Measurements from ENCODE around the gene ITGA11. TPM values are rescaled to one million over a fixed set of nuclear protein-coding genes. Genes with fewer than 3 reads are reported as not detected.

The ITGA11 gene
- total and polyA plus RNA-seq, 2 of the 4 experiments (the other 2 are of a cell fraction) = 4.1 to 6.6 TPM

- peaks cover 8% of the 10 kb centered on the region for H3K27me3 ChIP-seq (ENCODE audit: control insufficient read depth, insufficient read depth, low read length)
- peak overlapping the region in 1 of 2 experiments; percentile 44; a peak in 1 of 4 replicates for H4K8ac ChIP-seq (ENCODE audit: low read depth in 2 of 2, low read length in 2 of 2)
- no peak overlapping the region for H3K27ac ChIP-seq (ENCODE audit: insufficient read depth, low read length)
- H3K18ac ChIP-seq (ENCODE audit: low read depth, low read length) = peak overlapping the region; percentile 6; the same call in 1 of the 2 replicates
- peak overlapping the region; percentile 3; the same call in 1 of the 3 replicates for H2BK15ac ChIP-seq (ENCODE audit: low read depth, low read length)
- H2AK5ac ChIP-seq (ENCODE audit: low read depth, low read length) = peak overlapping the region; percentile 31; the same call in 1 of the 2 replicates
- H3K79me1 ChIP-seq (ENCODE audit: low read depth in 1 of 2, low read length in 2 of 2) = no peaks in the 10 kb centered on the region
- DNase-seq = peak; percentile 12
- no TSS peak for BruUV-seq (replicated peaks)
- 0 out of 2 replicates have a peak overlapping the region, but pooled peaks have one; percentile 3 for H3K4me2 ChIP-seq (ENCODE audit: low read depth, low read length)
- peak overlapping the region; percentile 66 for H3K14ac ChIP-seq (replicated peaks; ENCODE audit: low read depth, low read length)
- peak overlapping the region; percentile 3 for H2AK9ac ChIP-seq (replicated peaks; ENCODE audit: low read depth, low read length, poor library complexity)
- H3K9ac ChIP-seq (ENCODE audit: low read depth, low read length) = no peak overlapping the region
- no peak overlapping the region for H3K4me3 ChIP-seq (ENCODE audit: insufficient read depth, low read depth, low read length)
- TF ChIP-seq CHD1 (IDR thresholded peaks at IDR 0.05; ENCODE audit: low read depth, low read length) (no peak), ELK1 (IDR thresholded peaks at IDR 0.05; ENCODE audit: borderline replicate concordance, low read depth, low read length) (no peak)
- no peak overlapping the region for H3K56ac ChIP-seq (ENCODE audit: extremely low read depth, insufficient read depth, low read length)
- no peak overlapping the region for H2AFZ ChIP-seq (replicated peaks; ENCODE audit: low read length, poor library complexity)
- H4K20me1 ChIP-seq (ENCODE audit: insufficient read depth, low read length) = no peaks in the 10 kb centered on the region
- H4K91ac ChIP-seq (ENCODE audit: insufficient read depth, low read depth, low read length) = peak overlapping the region; percentile 46
- POLR2A ChIA-PET (ENCODE audit: unreplicated experiment) = interaction anchor here (1.1 kb wide), 1 partner anchor 25 kb away, joined by 4 read pairs; no protein-coding TSS in a partner anchor
- CTCF ChIA-PET = interaction anchor here (1.3 kb wide), 1 partner anchor 71 kb away, joined by 4 read pairs; no protein-coding TSS in a partner anchor
- peak overlapping the region; percentile 14; the same call in 1 of the 2 replicates for H4K5ac ChIP-seq (ENCODE audit: low read depth, low read length)
- in situ Hi-C loops (cut with MboI; ENCODE audit: low sequenced_read_pairs) = no loop called here
- dilution Hi-C loops (cut with HindIII; ENCODE audit: low sequenced_read_pairs, unreplicated experiment) = no loop called here
- H3K4me1 ChIP-seq (ENCODE audit: control insufficient read depth, insufficient read depth, low read length) = peaks cover 16% of the 10 kb centered on the region
- 0 out of 2 replicates have a peak, but pooled peaks cover 4% of the 10 kb centered on the region for H3K9me1 ChIP-seq (ENCODE audit: insufficient read depth, low read length)
- H2BK120ac ChIP-seq (ENCODE audit: low read depth, low read length) = peak overlapping the region; percentile 77
- H2BK5ac ChIP-seq (ENCODE audit: low read depth, low read length, poor library complexity, severe bottlenecking) = no peak overlapping the region
- H3K9me3 ChIP-seq (ENCODE audit: control insufficient read depth, insufficient read depth, low read length) = no peaks in the 10 kb centered on the region
- H2BK20ac ChIP-seq (ENCODE audit: low read depth, low read length) = peak overlapping the region; percentile 67
- H3K36me3 ChIP-seq (ENCODE audit: control insufficient read depth, insufficient read depth, low read length) = no peaks in the 10 kb centered on the region
- peak overlapping the region; percentile 34 for H3K4ac ChIP-seq (ENCODE audit: low read depth, low read length)
- ATAC-seq (ENCODE audit: low read depth) = peak; percentile 48
- no CpG with 5 or more reads among the region's 4 CpGs for WGBS, 2 experiments (ENCODE audit: extremely low coverage in 2 of 2, insufficient read length in 1 of 2)
- peak overlapping the region; percentile 46; the same call in 1 of the 2 replicates for H3K23ac ChIP-seq (ENCODE audit: low read depth, low read length)
- intact Hi-C loops (cut with micrococcal nuclease) = no loop called here
Observed at GRCh38 chr15:68479870-68480269, 47.9 kb upstream of the ITGA11 start.

Measured in IMR-90 (cell line).